ENCODE data around the gene HTR1E. TPM values are rescaled to one million over a fixed set of nuclear protein-coding genes. Genes with fewer than 3 reads are reported as not detected.

HTR1E gene
- total and polyA plus RNA-seq, 2 of the 8 experiments (the other 6 are each of a cell fraction or from before 2014, with no cell fraction given) = 0.09 TPM; not detected in 1

DNA sequence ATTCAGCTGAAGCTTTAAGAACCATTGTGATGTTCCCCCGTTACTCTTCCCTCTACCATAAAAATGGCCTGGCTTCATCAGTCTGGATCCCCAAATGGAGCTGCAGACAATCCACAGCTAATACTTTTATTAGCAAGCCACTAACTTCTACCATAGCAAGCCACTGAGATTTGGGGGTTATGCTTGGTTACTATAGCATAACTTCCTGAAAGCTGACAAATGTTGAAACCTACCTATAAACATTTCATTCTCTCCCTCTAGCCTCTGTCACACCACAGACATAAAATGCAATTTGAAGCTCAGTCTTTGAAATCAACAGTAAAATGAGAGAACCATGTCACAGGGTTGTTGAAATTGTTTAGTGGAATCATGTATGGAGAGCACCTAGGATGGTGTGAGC lies 3.0 kb upstream of the HTR1E start (continued):
- TF ChIP-seq, protein P1, sequence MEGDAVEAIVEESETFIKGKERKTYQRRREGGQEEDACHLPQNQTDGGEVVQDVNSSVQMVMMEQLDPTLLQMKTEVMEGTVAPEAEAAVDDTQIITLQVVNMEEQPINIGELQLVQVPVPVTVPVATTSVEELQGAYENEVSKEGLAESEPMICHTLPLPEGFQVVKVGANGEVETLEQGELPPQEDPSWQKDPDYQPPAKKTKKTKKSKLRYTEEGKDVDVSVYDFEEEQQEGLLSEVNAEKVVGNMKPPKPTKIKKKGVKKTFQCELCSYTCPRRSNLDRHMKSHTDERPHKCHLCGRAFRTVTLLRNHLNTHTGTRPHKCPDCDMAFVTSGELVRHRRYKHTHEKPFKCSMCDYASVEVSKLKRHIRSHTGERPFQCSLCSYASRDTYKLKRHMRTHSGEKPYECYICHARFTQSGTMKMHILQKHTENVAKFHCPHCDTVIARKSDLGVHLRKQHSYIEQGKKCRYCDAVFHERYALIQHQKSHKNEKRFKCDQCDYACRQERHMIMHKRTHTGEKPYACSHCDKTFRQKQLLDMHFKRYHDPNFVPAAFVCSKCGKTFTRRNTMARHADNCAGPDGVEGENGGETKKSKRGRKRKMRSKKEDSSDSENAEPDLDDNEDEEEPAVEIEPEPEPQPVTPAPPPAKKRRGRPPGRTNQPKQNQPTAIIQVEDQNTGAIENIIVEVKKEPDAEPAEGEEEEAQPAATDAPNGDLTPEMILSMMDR (IDR thresholded peaks at IDR 0.05; ENCODE audit: control extremely low read depth in 1 of 3, insufficient read depth in 1 of 3, low read depth in 1 of 3, low read length in 3 of 3) = no peak
- TF ChIP-seq BRCA1 (IDR thresholded peaks at IDR 0.05; ENCODE audit: low read depth, low read length) = no peak
- TF ChIP-seq, protein P2, sequence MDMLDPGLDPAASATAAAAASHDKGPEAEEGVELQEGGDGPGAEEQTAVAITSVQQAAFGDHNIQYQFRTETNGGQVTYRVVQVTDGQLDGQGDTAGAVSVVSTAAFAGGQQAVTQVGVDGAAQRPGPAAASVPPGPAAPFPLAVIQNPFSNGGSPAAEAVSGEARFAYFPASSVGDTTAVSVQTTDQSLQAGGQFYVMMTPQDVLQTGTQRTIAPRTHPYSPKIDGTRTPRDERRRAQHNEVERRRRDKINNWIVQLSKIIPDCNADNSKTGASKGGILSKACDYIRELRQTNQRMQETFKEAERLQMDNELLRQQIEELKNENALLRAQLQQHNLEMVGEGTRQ (IDR thresholded peaks at IDR 0.05; ENCODE audit: low read length) = no peak
